Stimulated activated naive B cell treated with anti-CD40 and anti-IgM and Interleukin-4, amounts not matched to agents 10 μg/mL and 1 μg/mL and 100 μg/mL, for 72 hours (primary cell): Measurements from ENCODE around the gene PNPLA7.
"Not testable (repeated sequence)": the region's sequence is repeated elsewhere in the genome, so short reads cannot be mapped to it uniquely, and the experiment has no call there.

ENCODE experiments used
- ATAC-seq, 2 donors: fragments of 150-1000 bp; cut with Tn5 transposase; replicated peaks; 2 replicates each; pipeline ENCODE4 v1.10.0; 2021; ENCODE audit warnings: moderate library complexity in 1 of 2
- DNase-seq: peaks from one replicate; pipeline ENCODE4 v3.0.0; 2021
- H3K27ac Mint-ChIP-seq: one replicate; pipeline ENCODE4 v1.8.0; 2022; ENCODE audit warnings: mild to moderate bottlenecking, mixed read lengths
- H3K27me3 Mint-ChIP-seq, 2 donors: one replicate each; pipeline ENCODE4 v1.8.0; 2022; ENCODE audit warnings: mixed read lengths in 2 of 2
- H3K36me3 Mint-ChIP-seq, 2 donors: one replicate each; pipeline ENCODE4 v1.8.0; 2022; ENCODE audit warnings: mixed read lengths in 2 of 2, mild to moderate bottlenecking in 1 of 2
- H3K4me1 Mint-ChIP-seq, 2 donors: one replicate each; pipeline ENCODE4 v1.8.0; 2022; ENCODE audit warnings: mixed read lengths in 2 of 2, mild to moderate bottlenecking in 1 of 2
- H3K4me3 Mint-ChIP-seq, 2 donors: one replicate each; pipeline ENCODE4 v1.8.0; 2022; ENCODE audit warnings: mild to moderate bottlenecking in 2 of 2, mixed read lengths in 2 of 2, moderate library complexity in 1 of 2
- H3K9me3 Mint-ChIP-seq, 2 donors: one replicate each; pipeline ENCODE4 v1.8.0; 2022; ENCODE audit warnings: mixed read lengths in 2 of 2, mild to moderate bottlenecking in 1 of 2

Gene PNPLA7

DNA sequence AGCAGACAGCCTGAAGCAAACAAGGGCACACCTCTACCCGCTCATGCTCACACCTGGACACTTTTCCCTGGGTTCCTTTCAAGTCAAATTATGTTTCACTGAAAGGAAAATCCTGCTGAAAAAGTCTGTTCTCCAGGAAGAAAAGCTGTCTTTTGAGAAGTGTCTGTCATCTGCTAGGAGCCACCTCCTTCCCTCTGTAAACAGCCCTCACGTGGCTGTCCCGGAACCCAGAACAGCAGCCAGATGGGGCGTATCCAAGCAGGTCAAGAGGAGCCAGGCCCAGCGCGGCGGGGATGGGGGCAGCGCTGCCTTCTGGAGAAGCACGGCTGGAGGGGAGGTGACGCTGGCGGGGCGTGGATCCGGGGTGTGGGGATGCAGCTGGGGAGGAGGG, at the start of gene PNPLA7:
Gene PNPLA7, minus strand, starts transcription at position 172 of the 391 bp plus-strand sequence. CDS start 205 bp downstream, outside the sequence.
- Mint-ChIP-seq H3K9me3 (no peaks in the 10 kb centered on the region), H3K4me1 (peaks cover 33 to 57% of the 10 kb centered on the region in 2 donors), H3K27me3 (no peaks in the 10 kb centered on the region), H3K36me3 (peaks cover 10 to 16% of the 10 kb centered on the region in 2 donors), H3K4me3 (peak within 1 kb of the TSS; percentile 88 to 89), H3K27ac (peak within 1 kb of the TSS; percentile 87)
- ATAC-seq = peak; percentile 55 to 62
- peak; percentile 53 for DNase-seq

DNA sequence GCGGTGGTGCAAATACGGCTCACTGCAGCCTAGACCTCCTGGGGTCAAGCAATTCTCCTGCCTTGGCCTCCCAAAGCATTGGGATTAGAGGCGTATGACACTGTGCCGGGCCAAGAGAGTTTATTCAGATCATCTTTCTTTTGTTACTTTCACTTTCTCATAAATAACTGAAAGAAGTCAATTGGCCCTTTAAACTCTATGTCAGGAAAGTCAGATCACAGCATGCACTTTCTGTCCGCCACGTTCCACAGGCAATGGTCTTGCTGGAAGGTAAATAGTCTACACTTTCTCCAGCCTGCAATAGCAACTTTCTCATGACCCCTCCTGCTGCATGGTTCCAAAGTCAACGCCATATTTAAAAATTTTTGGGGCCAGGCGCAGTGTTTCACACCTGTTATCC, 48.7 kb upstream of the PNPLA7 start:
- Mint-ChIP-seq H3K36me3 (peaks cover 0 to 6% of the 10 kb centered on the region in 2 donors), H3K27ac (no peak overlapping the region), H3K4me3 (no peak overlapping the region), H3K9me3 (no peaks in the 10 kb centered on the region), H3K4me1 (peaks cover 14 to 21% of the 10 kb centered on the region in 2 donors), H3K27me3 (no peaks in the 10 kb centered on the region)
- DNase-seq (no peak), ATAC-seq (no peak)

DNA sequence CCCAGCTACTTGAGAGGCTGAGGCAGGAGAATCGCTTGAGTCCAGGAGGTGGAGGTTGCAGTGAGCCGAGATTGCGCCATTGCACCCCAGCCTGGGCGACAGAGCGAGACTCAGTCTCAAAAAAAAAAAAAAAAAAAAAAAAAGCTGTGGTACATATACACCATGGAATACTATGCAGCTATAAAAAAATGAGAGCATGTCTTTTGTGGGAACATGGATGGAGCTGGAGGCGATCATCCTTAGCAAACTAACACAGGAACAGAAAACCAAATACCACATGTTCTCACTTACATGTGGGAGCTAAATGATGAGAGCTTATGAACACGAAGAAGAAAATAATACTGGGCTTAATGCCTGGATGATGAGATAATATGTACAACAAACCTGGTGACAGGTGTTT, 46.4 kb upstream of the PNPLA7 start:
- DNase-seq, H3K9me3 Mint-ChIP-seq, H3K27me3 Mint-ChIP-seq, H3K4me1 Mint-ChIP-seq, H3K36me3 Mint-ChIP-seq, ATAC-seq, H3K27ac Mint-ChIP-seq, H3K4me3 Mint-ChIP-seq: not testable (repeated sequence)

DNA sequence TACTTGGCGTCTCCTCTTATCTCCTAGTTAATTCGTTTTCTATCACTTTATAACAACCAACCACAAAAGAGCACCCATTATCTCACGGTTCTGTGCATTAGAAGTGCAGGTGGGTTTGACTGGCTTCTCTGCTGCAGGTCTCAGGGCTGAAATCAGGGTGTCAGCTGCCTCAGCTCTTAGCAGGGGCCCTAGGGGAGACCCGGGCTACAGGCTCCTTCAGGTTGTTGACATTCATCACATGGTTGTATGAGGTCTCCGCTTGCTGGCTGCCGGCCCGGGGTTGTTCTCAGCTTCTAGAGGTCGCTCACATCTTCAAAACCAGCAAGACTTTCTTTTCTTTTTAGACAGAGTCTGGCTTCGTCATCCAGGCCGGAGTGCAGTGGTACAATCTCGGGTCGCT, 43.0 kb upstream of the PNPLA7 start:
- Mint-ChIP-seq H3K9me3 (no peaks in the 10 kb centered on the region), H3K27ac (no peak overlapping the region), H3K4me3 (no peak overlapping the region), H3K36me3 (peaks cover 0 to 13% of the 10 kb centered on the region in 2 donors), H3K27me3 (no peaks in the 10 kb centered on the region), H3K4me1 (peaks cover 6 to 17% of the 10 kb centered on the region in 2 donors)
- DNase-seq = no peak
- ATAC-seq = no peak

DNA sequence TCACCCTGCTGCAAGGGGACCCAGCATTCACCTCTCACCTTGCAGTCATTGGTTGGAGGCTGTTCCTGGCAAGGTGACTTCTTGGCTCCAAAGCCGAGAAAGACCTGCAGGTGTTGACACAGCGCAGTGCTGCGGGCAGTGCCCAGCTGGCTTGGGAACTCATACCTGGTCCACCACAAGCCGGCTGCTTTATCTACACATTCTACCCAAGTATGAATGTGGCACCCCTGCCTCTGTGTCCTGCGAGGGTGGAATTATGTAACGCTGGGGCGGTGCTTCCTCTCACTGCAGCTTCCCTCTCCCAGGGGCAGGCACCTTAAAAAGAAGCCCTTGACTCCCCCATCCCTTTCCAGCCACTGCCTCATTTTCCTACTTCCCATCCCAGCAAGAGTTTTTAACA, 42.6 kb upstream of the PNPLA7 start:
- peaks cover 10 to 21% of the 10 kb centered on the region in 2 donors for H3K4me1 Mint-ChIP-seq
- DNase-seq (no peak), ATAC-seq (no peak)
- H3K27ac Mint-ChIP-seq = no peak overlapping the region
- H3K27me3 Mint-ChIP-seq = no peaks in the 10 kb centered on the region
- peaks cover 4 to 17% of the 10 kb centered on the region in 2 donors for H3K36me3 Mint-ChIP-seq
- no peak overlapping the region for H3K4me3 Mint-ChIP-seq
- H3K9me3 Mint-ChIP-seq = no peaks in the 10 kb centered on the region

DNA sequence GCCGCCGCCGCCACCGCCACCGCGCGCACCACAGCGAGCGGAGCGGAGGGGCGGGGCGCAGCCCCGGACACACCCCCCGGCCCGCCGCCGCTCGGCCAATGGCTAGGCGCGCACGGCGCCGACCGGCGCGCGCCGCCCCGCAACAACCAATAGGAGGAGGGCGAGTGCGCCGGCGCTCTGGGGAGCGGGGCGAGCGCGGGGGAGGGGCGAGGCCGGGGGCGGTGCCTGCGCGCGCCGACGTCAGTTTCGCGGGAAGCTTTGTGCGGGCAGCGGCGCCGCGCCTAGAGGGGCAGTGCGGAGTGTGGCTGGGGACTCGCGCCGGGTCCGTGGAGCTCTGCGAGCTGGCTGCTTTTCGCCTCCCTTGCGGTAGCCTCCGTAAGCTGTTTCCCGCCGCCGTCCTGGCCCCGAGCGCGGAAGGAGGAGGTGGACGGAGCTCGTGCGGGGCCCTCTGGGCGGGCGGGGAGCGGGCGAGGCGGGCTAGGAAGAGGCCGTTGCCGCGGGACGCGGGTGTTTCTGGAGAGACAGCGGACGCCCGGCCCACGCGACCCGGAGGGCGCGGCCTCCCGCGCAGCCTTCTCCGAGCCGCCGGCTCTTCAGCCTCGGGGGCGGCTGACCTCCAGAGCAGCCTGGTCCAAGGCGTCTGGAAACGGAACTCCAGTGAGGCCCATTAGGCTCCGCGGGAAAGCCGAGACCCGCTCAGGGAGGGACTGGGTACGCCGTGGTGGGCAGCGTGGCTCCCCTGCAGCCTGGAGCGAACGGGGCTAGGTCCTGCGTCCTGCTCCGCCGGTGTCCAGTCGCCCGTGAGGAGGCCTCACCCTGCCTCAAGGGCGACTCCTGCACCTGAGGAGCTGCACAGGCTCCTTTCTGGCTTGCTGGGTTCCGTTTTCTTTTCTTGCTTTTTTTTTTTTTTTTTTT, 40.5 kb upstream of the PNPLA7 start, which contains the start of gene ZMYND19:
Gene ZMYND19, minus strand, starts transcription at position 44 of the 915 bp plus-strand sequence. CDS start 249 bp downstream, outside the sequence.
- Mint-ChIP-seq H3K4me3 (peak within 1 kb of the TSS; percentile 87 to 100), H3K9me3 (no peaks in the 10 kb centered on the region), H3K36me3 (peaks cover 14 to 28% of the 10 kb centered on the region in 2 donors), H3K4me1 (peaks cover 12 to 23% of the 10 kb centered on the region in 2 donors), H3K27me3 (no peaks in the 10 kb centered on the region), H3K27ac (peak within 1 kb of the TSS; percentile 100)
- DNase-seq (peak; percentile 85), ATAC-seq (peak; percentile 92 to 94)

DNA sequence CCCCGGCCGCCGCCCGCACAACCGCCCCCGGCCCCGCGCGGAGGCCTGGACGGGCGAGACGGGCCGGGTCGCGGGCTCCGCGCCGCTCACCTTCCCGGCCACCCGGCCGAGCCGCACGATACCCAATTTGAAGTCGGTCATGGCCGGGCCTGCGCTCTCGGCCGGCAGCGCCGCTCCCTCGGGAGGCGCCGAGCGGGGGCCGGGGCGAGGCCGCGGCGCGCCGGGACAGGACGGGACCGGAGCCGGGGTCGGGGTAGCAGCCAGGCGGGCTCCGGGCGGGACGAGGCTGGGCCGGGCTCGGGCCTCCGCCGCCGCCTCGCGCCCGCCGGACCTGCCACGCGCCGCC, 39.9 kb upstream of the PNPLA7 start:
- Mint-ChIP-seq H3K27me3 (no peaks in the 10 kb centered on the region), H3K36me3 (peaks cover 14 to 31% of the 10 kb centered on the region in 2 donors), H3K4me3 (no peak overlapping the region), H3K9me3 (no peaks in the 10 kb centered on the region), H3K4me1 (peaks cover 12 to 23% of the 10 kb centered on the region in 2 donors), H3K27ac (no peak overlapping the region)
- DNase-seq (no peak), ATAC-seq (peak; percentile 29 to 43)

DNA sequence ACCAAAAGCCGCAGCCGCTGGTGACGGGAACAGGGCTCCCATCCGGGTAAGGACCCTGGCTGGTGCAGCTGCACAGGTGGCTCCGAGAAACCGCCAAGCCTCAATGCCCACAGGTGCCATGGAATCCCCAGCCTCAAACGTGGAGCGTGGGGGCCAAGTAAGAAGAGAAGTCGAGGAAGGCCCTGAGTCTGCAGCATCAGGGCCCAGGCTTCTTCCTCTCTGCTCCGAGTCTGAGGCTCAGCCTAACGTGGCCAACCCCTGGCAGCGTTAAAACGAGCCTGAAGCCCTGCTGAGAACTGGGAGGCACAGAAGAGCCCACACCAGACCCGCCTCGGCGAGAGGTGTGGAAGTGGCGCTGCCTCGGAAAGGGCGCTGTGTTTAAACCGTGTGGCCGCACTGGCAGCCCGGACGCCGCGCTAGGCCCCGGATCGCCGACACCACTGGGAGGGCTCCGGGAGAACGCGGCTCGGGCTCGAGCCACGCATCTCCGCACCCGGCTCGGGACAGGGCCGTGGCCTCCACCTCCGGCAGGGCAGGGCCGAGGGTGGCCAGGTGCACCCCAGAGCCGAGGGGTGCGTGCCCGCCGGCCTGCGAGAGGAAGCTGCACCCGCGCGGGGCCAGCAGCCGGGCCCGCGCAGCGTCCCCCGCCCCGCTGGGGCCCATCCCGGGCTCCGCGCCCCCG, 39.4 kb upstream of the PNPLA7 start:
- ATAC-seq (peak; percentile 5 to 6), DNase-seq (no peak)
- H3K27ac Mint-ChIP-seq = peak overlapping the region; percentile 87
- peaks cover 12 to 23% of the 10 kb centered on the region in 2 donors for H3K4me1 Mint-ChIP-seq
- H3K27me3 Mint-ChIP-seq = no peaks in the 10 kb centered on the region
- H3K4me3 Mint-ChIP-seq = peak overlapping the region; percentile 85
- H3K9me3 Mint-ChIP-seq = no peaks in the 10 kb centered on the region
- peaks cover 14 to 30% of the 10 kb centered on the region in 2 donors for H3K36me3 Mint-ChIP-seq

DNA sequence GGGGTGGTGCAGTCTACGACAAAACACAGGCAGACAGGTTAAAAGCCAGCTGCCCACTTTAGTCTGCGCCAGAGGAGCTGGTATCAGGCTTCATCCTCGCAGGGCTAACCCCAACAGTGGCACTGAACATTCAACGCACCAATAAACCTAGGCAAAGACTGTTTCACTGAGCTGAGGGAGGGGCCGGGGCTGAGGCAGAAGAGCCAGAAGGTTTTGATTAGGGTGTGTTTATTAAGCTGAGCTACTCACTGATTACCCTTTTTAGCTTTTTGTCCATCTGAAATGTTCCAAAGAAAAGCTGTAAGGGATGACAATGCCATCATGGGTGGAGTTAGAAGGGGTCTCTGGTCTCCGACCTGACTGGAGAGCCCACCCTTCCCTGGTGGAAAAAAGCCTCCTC, 38.7 kb upstream of the PNPLA7 start:
- Mint-ChIP-seq H3K36me3 (peaks cover 14 to 29% of the 10 kb centered on the region in 2 donors), H3K9me3 (no peaks in the 10 kb centered on the region), H3K4me3 (peak overlapping the region; percentile 55 to 85), H3K27ac (no peak overlapping the region), H3K27me3 (no peaks in the 10 kb centered on the region), H3K4me1 (peaks cover 12 to 23% of the 10 kb centered on the region in 2 donors)
- DNase-seq = no peak
- no peak for ATAC-seq

DNA sequence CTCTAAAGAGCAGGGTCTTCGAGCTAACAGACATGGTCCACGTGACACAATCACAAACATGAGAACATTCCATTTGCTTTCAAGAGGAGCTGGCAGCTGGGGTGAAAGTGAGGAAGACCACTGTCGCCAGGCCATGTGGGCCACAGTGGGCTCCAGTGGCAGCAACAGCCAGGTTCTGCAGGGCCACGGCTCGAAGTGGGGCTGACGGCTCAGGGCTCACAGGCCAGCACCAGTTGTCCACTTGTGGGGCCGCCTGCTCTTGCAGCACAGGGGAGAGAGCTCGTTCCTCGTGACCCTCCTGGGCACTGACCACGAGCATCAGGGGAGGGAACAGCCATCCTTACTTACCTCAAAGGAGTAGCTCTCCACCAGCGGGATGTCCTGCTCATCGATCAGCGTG, 38.1 kb upstream of the PNPLA7 start:
- Mint-ChIP-seq H3K27me3 (no peaks in the 10 kb centered on the region), H3K9me3 (no peaks in the 10 kb centered on the region), H3K4me1 (peaks cover 13 to 27% of the 10 kb centered on the region in 2 donors), H3K4me3 (peak overlapping the region; percentile 29 to 55), H3K36me3 (peaks cover 18 to 29% of the 10 kb centered on the region in 2 donors), H3K27ac (peak overlapping the region; percentile 74)
- ATAC-seq (no peak), DNase-seq (no peak)

DNA sequence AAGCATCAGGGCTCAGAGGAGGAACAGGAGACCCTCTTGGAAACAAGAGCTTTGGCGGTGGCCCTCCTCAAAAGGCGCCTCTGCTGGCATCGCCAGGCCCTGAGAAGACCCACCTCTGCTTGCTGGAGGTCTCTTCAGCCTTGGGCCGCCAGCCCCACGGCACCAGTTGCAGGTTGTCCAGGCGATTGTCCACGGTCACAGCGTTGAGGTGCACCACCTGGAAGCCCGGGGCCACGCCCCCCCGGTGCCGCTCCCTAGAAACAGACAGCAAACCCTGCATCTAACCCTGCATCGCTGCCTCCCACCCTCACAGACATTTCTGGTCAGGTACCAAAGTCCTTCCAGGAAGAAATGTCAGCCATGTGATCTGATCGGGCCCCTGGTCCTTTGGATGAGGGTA, 36.7 kb upstream of the PNPLA7 start:
- H3K9me3 Mint-ChIP-seq = no peaks in the 10 kb centered on the region
- DNase-seq (no peak), ATAC-seq (no peak)
- no peaks in the 10 kb centered on the region for H3K27me3 Mint-ChIP-seq
- H3K36me3 Mint-ChIP-seq = peaks cover 27 to 33% of the 10 kb centered on the region in 2 donors
- no peak overlapping the region for H3K27ac Mint-ChIP-seq
- H3K4me1 Mint-ChIP-seq = peaks cover 14 to 26% of the 10 kb centered on the region in 2 donors
- H3K4me3 Mint-ChIP-seq = no peak overlapping the region

DNA sequence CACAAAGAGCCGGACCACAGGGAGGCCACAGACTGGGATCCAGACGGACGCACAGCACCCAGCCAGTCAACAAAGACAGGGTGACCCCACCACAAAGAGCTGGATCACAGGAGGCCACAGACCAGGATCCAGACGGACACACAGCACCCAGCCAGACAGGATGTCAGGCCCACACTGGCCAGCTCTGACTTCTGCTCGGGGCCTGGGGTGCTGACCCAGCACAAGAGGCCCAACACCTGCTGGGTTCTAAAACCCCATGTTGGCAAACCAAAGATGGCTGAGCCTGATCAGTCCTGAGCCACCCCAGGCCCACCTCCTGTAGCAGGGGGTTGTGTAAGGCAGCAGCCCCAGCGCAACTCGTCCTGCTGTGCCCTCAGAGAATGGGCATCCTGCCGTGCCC, 33.8 kb upstream of the PNPLA7 start:
- DNase-seq (no peak), ATAC-seq (no peak)
- Mint-ChIP-seq H3K27ac (no peak overlapping the region), H3K36me3 (peaks cover 38 to 39% of the 10 kb centered on the region in 2 donors), H3K4me3 (no peak overlapping the region), H3K4me1 (peaks cover 8 to 26% of the 10 kb centered on the region in 2 donors), H3K27me3 (no peaks in the 10 kb centered on the region), H3K9me3 (no peaks in the 10 kb centered on the region)

DNA sequence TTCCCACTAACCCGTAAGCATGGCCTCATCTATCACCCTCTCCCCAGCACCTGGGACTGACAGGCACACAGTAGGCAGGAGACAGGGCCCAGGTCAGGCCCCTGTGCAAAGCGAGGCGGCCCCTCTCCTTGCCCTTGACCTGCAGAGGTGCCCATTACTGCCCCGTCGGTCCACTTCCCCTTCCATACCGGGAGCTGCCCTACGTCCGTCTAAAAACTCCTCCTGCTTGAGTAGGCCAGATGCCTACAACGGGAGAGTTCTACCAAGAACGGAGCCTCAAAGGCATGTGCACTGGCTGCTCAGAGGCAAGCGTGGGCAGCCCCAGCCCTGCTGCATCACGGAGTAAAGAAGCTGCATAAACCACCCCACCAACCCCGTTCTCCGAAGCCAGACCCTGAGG, 33.1 kb upstream of the PNPLA7 start:
- Mint-ChIP-seq H3K4me3 (no peak overlapping the region), H3K9me3 (no peaks in the 10 kb centered on the region), H3K27me3 (no peaks in the 10 kb centered on the region), H3K27ac (no peak overlapping the region), H3K36me3 (peaks cover 38 to 39% of the 10 kb centered on the region in 2 donors), H3K4me1 (peaks cover 8 to 23% of the 10 kb centered on the region in 2 donors)
- no peak for DNase-seq
- no peak for ATAC-seq

DNA sequence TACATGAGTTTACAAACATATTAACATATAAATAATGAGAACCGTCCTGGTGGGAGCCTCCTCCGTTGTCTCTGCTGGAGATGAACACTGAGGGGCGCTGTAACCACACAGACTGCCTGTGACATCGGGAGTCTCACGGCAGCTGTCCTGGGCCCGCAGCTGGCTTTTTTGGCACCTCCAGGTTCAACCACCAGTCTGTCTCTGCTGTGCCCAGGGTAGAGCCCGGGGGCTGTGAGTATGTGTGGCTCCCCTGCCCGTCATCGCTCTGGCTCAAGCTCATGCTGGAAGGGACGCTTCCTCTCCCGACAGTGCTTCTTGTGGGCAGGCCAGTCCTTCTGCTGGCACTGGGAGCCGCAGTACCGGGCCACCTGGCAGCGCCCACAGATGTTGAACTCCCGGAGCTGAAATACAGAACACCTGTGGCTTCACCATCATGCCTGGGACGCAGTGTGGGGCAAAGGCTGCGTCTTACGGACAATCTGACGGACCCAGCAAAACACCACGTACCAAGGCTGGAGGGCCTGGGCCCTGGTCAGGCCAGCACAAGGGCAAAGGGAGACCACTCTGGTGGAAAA, 32.2 kb upstream of the PNPLA7 start:
- no peak for ATAC-seq
- no peak for DNase-seq
- Mint-ChIP-seq H3K27ac (peak overlapping the region; percentile 31), H3K4me1 (peaks cover 7 to 22% of the 10 kb centered on the region in 2 donors), H3K9me3 (no peaks in the 10 kb centered on the region), H3K4me3 (no peak overlapping the region), H3K36me3 (peaks cover 31 to 33% of the 10 kb centered on the region in 2 donors), H3K27me3 (no peaks in the 10 kb centered on the region)
